ENCODE data around the gene TTPAL. TPM values are rescaled to one million over a fixed set of nuclear protein-coding genes. Genes with fewer than 3 reads are reported as not detected.

The TTPAL gene
- total RNA-seq, 2 experiments from 2014 or later, result 5.6 to 18.8 TPM

GRCh38 chr20:44475372-44475693 lies 341 bp upstream of the TTPAL start:
- H3K4me1 ChIP-seq (ENCODE audit: insufficient read depth, low read length, poor library complexity, severe bottlenecking), result peaks cover 25% of the 10 kb centered on the region
- H3K36me3 ChIP-seq (ENCODE audit: insufficient read depth, low read length), result peaks cover 5% of the 10 kb centered on the region; the same call in 1 of the 2 replicates
- peak overlapping the region; percentile 92 for H3K4me3 ChIP-seq (ENCODE audit: low read depth, low read length, poor library complexity, severe bottlenecking)
- H2AFZ ChIP-seq (ENCODE audit: low read length), result peak overlapping the region; percentile 90
- no peaks in the 10 kb centered on the region for H4K20me1 ChIP-seq (ENCODE audit: insufficient read depth, low read length)
- ChIA-PET POLR2A (interaction anchor here (0.6 to 1.6 kb wide), 6 partner anchors 31 to 348 kb away, joined by 3 to 4 read pairs (median 4); no protein-coding TSS in a partner anchor), CTCF (ENCODE audit: unreplicated experiment) (interaction anchor here (1.1 kb wide), 1 partner anchor 127 kb away, joined by 3 read pairs; no protein-coding TSS in a partner anchor)
- no peaks in the 10 kb centered on the region for H3K9me3 ChIP-seq (ENCODE audit: low read length)
- intact Hi-C loops (cut with micrococcal nuclease; ENCODE audit: unreplicated experiment), result loop anchor here (2.0 to 5.0 kb wide), 2 partner anchors 47 to 135 kb away; partner anchors contain the start of gene SERINC3
- H3K79me2 ChIP-seq (ENCODE audit: insufficient read depth, low read depth, low read length), result peaks cover 12% of the 10 kb centered on the region; the same call in 1 of the 2 replicates
- H3K27ac ChIP-seq (ENCODE audit: low read depth, low read length, poor library complexity, severe bottlenecking), result no peak overlapping the region
- TSS peak; percentile 62 for BruUV-seq (replicated peaks)
- H3K4me2 ChIP-seq (ENCODE audit: low read length), result peak overlapping the region; percentile 99
- TF ChIP-seq, protein P1, sequence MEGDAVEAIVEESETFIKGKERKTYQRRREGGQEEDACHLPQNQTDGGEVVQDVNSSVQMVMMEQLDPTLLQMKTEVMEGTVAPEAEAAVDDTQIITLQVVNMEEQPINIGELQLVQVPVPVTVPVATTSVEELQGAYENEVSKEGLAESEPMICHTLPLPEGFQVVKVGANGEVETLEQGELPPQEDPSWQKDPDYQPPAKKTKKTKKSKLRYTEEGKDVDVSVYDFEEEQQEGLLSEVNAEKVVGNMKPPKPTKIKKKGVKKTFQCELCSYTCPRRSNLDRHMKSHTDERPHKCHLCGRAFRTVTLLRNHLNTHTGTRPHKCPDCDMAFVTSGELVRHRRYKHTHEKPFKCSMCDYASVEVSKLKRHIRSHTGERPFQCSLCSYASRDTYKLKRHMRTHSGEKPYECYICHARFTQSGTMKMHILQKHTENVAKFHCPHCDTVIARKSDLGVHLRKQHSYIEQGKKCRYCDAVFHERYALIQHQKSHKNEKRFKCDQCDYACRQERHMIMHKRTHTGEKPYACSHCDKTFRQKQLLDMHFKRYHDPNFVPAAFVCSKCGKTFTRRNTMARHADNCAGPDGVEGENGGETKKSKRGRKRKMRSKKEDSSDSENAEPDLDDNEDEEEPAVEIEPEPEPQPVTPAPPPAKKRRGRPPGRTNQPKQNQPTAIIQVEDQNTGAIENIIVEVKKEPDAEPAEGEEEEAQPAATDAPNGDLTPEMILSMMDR (conservative IDR thresholded peaks at IDR 0.05; ENCODE audit: low read length), result no peak
- no peak for TF ChIP-seq EZH2phosphoT487 (IDR thresholded peaks at IDR 0.05; ENCODE audit: borderline replicate concordance, low read depth, low read length)
- H3K9me2 ChIP-seq (ENCODE audit: insufficient read depth, low read length), result no peaks in the 10 kb centered on the region
- DNase-seq (ENCODE audit: low spot score), result no peak

GRCh38 chr20:44477151-44477550 lies 1.5 kb downstream of the TTPAL start:
- no TSS peak for BruUV-seq (replicated peaks)
- intact Hi-C loops (cut with micrococcal nuclease; ENCODE audit: unreplicated experiment), result loop anchor here (5.0 kb wide), 1 partner anchor 45 kb away; the partner anchor contains the start of gene SERINC3
- Histone ChIP-seq H3K79me2 (ENCODE audit: insufficient read depth, low read depth, low read length) (peaks cover 12% of the 10 kb centered on the region; the same call in 1 of the 2 replicates), H2AFZ (ENCODE audit: low read length) (no peak overlapping the region), H4K20me1 (ENCODE audit: insufficient read depth, low read length) (no peaks in the 10 kb centered on the region), H3K4me2 (ENCODE audit: low read length) (peak overlapping the region; percentile 99), H3K27ac (ENCODE audit: low read depth, low read length, poor library complexity, severe bottlenecking) (no peak overlapping the region), H3K4me1 (ENCODE audit: insufficient read depth, low read length, poor library complexity, severe bottlenecking) (peaks cover 25% of the 10 kb centered on the region), H3K9me3 (ENCODE audit: low read length) (no peaks in the 10 kb centered on the region), H3K36me3 (ENCODE audit: insufficient read depth, low read length) (peaks cover 22% of the 10 kb centered on the region), H3K4me3 (ENCODE audit: low read depth, low read length, poor library complexity, severe bottlenecking) (peak overlapping the region; percentile 92), H3K9me2 (ENCODE audit: insufficient read depth, low read length) (no peaks in the 10 kb centered on the region)
- no peak for TF ChIP-seq EZH2phosphoT487 (IDR thresholded peaks at IDR 0.05; ENCODE audit: borderline replicate concordance, low read depth, low read length)
- TF ChIP-seq, protein P1 (conservative IDR thresholded peaks at IDR 0.05; ENCODE audit: low read length), result no peak
- no peak for DNase-seq (ENCODE audit: low spot score)
- ChIA-PET POLR2A (interaction anchor here (1.2 kb wide), 1 partner anchor 43 kb away, joined by 3 read pairs; no protein-coding TSS in a partner anchor), CTCF (ENCODE audit: unreplicated experiment) (no interaction called here)

DNA sequence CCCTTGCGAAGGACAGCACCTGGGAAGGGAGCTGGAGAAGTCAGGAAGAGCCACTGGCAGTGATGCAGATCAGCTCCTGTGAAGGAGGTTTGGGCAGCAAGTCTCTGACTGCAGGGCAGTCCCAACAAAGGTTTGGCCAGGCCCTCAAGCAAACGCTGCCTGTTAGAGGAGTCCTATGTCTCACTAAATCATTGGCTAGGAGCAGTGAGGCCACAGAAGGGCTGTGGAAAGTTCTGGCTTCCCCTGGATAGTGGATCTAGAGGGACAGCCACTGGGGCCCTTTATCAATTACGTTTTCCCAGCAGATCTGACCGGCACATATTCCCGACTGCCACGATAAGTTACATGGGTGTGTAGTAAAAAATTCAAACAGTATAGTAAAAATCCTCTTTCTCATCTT lies 2.5 kb downstream of the TTPAL start:
- intact Hi-C loops (cut with micrococcal nuclease; ENCODE audit: unreplicated experiment), result loop anchor here (5.0 kb wide), 1 partner anchor 44 kb away; the partner anchor contains the start of gene SERINC3
- Histone ChIP-seq H3K4me1 (ENCODE audit: insufficient read depth, low read length, poor library complexity, severe bottlenecking) (peaks cover 25% of the 10 kb centered on the region), H3K79me2 (ENCODE audit: insufficient read depth, low read depth, low read length) (peaks cover 12% of the 10 kb centered on the region; the same call in 1 of the 2 replicates), H3K36me3 (ENCODE audit: insufficient read depth, low read length) (peaks cover 30% of the 10 kb centered on the region), H3K27ac (ENCODE audit: low read depth, low read length, poor library complexity, severe bottlenecking) (no peak overlapping the region), H4K20me1 (ENCODE audit: insufficient read depth, low read length) (no peaks in the 10 kb centered on the region), H2AFZ (ENCODE audit: low read length) (no peak overlapping the region), H3K9me3 (ENCODE audit: low read length) (no peaks in the 10 kb centered on the region), H3K4me2 (ENCODE audit: low read length) (no peak overlapping the region), H3K4me3 (ENCODE audit: low read depth, low read length, poor library complexity, severe bottlenecking) (no peak overlapping the region), H3K9me2 (ENCODE audit: insufficient read depth, low read length) (no peaks in the 10 kb centered on the region)
- no peak for DNase-seq (ENCODE audit: low spot score)
- ChIA-PET POLR2A (interaction anchor here (1.2 kb wide), 1 partner anchor 42 kb away, joined by 3 read pairs; no protein-coding TSS in a partner anchor), CTCF (ENCODE audit: unreplicated experiment) (no interaction called here)
- no peak for TF ChIP-seq EZH2phosphoT487 (IDR thresholded peaks at IDR 0.05; ENCODE audit: borderline replicate concordance, low read depth, low read length)
- no TSS peak for BruUV-seq (replicated peaks)
